Uterus (tissue), 2 donors: ENCODE data around the gene TBX10.

Experiments
- POLR2A ChIP-seq, 2 donors: fragments of 450-650 bp; IDR thresholded peaks; one replicate each; pipeline ENCODE4 v1.6.1; 2016; ENCODE audit warnings: antibody characterized with exemption in 2 of 2, mild to moderate bottlenecking in 1 of 2, moderate library complexity in 1 of 2
- TF ChIP-seq, protein P1 (sequence below), 4 experiments: fragments of 200-600 bp in 2 of 4; fragments of 450-650 bp in 2 of 4; sonication (generic) in 2 of 4; IDR thresholded peaks; one replicate each; pipeline ENCODE4 v1.5.1; 2016 to 2019; ENCODE audit warnings: antibody characterized with exemption in 4 of 4, mild to moderate bottlenecking in 2 of 4, moderate library complexity in 1 of 4

DNA sequence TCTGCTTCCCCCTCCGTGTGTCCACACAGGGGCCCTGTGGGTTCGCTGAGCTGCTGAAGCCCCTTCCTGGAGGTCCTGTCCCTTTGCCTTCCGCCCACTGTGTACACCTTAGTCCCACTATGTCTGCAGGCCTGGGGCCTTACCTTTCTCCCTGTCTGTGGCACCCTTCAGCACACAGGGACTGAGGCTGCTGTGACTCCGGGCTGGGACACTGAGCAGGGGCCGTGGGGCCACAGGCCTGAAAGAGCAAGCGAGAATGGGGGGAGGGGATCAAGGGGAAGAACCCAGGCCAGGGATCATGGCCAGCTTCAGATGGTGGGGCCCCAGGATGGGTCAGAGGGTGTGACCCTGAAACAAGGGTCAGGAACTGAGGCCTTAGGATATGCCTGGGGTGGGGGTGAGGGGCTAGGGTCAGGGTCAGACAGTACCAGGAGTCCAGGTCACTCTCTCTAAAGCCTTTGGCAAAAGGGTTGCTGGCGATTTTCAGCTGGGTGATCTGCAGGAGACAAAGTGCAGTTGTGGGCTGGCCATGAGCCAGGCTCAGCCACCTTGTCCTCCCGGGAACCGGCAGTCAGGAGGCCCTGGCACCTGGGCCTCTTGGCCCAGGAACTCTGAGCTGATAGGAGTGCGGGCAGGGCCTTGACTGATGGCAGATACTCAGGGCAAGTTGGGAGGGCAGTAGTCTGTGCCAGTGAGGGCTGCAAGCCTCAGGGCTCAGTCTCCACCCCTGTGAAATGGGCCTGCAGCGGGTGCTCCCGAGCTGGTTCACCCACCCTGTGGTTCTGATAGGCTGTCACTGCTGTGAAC, 7.2 kb downstream of the TBX10 start:
- TF ChIP-seq, protein P1, sequence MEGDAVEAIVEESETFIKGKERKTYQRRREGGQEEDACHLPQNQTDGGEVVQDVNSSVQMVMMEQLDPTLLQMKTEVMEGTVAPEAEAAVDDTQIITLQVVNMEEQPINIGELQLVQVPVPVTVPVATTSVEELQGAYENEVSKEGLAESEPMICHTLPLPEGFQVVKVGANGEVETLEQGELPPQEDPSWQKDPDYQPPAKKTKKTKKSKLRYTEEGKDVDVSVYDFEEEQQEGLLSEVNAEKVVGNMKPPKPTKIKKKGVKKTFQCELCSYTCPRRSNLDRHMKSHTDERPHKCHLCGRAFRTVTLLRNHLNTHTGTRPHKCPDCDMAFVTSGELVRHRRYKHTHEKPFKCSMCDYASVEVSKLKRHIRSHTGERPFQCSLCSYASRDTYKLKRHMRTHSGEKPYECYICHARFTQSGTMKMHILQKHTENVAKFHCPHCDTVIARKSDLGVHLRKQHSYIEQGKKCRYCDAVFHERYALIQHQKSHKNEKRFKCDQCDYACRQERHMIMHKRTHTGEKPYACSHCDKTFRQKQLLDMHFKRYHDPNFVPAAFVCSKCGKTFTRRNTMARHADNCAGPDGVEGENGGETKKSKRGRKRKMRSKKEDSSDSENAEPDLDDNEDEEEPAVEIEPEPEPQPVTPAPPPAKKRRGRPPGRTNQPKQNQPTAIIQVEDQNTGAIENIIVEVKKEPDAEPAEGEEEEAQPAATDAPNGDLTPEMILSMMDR (IDR thresholded peaks at IDR 0.05) = no peak
- TF ChIP-seq POLR2A (IDR thresholded peaks at IDR 0.05) = no peak
